Duodenal mucosa (tissue), 2 donors: ENCODE data around the gene UBTF.

Experiments used
- H3K27ac ChIP-seq: one replicate; pipeline ENCODE4 v1.7.0; 2013; ENCODE audit warnings: low read depth, low read length
- H3K27me3 ChIP-seq, 2 donors: one replicate each; pipeline ENCODE4 v1.7.0; 2013; ENCODE audit warnings: low read length in 2 of 2, control low read depth in 1 of 2; ENCODE audit not compliant: insufficient read depth in 2 of 2, control insufficient read depth in 1 of 2
- H3K36me3 ChIP-seq, 2 donors: one replicate each; pipeline ENCODE4 v1.7.0; 2013; ENCODE audit warnings: low read length in 2 of 2, control low read depth in 1 of 2; ENCODE audit not compliant: insufficient read depth in 2 of 2, control insufficient read depth in 1 of 2
- H3K4me1 ChIP-seq, 2 donors: one replicate each; pipeline ENCODE4 v1.7.0; 2013; ENCODE audit warnings: low read length in 2 of 2, control low read depth in 1 of 2; ENCODE audit not compliant: insufficient read depth in 2 of 2, control insufficient read depth in 1 of 2
- H3K4me3 ChIP-seq, 2 donors: one replicate each; pipeline ENCODE4 v1.7.0; 2013; ENCODE audit warnings: low read length in 2 of 2, low read depth in 1 of 2
- H3K9ac ChIP-seq, 2 donors: one replicate each; pipeline ENCODE4 v1.7.0; 2013; ENCODE audit warnings: low read length in 2 of 2, low read depth in 1 of 2
- H3K9me3 ChIP-seq, 2 donors: one replicate each; pipeline ENCODE4 v1.7.0; 2013; ENCODE audit warnings: low read length in 2 of 2, control low read depth in 1 of 2; ENCODE audit not compliant: control insufficient read depth in 1 of 2

UBTF gene

GRCh38 chr17:44184212-44184810 is 35.2 kb downstream of the UBTF start:
- Histone ChIP-seq H3K27me3 (no peaks in the 10 kb centered on the region), H3K9ac (no peak overlapping the region), H3K4me1 (peaks cover 13 to 26% of the 10 kb centered on the region in 2 donors), H3K36me3 (peaks cover 8 to 18% of the 10 kb centered on the region in 2 donors), H3K4me3 (no peak overlapping the region), H3K27ac (no peak overlapping the region), H3K9me3 (no peaks in the 10 kb centered on the region)

GRCh38 chr17:44183024-44183423 is 36.5 kb downstream of the UBTF start:
- Histone ChIP-seq H3K4me1 (peaks cover 6 to 18% of the 10 kb centered on the region in 2 donors), H3K9ac (no peak overlapping the region), H3K9me3 (no peaks in the 10 kb centered on the region), H3K4me3 (no peak overlapping the region), H3K27ac (no peak overlapping the region), H3K36me3 (peaks cover 0 to 21% of the 10 kb centered on the region in 2 donors), H3K27me3 (no peaks in the 10 kb centered on the region)

DNA sequence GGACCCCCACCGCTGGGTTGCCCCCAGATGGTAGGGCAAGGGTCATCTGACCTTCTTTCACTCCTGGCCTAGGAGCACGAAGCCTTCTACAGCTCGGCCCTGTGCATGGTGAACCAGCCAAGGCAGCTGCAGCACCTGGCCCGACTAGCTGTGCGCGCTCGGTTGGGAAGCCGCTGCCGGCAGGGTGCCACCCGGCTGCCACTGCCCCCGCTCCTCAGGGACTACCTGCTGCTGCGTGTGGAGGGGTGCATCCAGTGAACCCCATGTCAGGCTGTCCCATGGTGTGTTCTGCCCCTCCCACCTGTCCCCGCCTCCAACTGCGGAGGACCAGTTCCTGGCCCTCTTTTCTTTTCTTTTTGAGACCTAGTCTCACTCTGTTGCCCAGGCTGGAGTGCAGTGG is 41.3 kb downstream of the UBTF start:
- H3K27ac ChIP-seq = no peak overlapping the region
- no peaks in the 10 kb centered on the region for H3K4me1 ChIP-seq
- H3K9me3 ChIP-seq = no peaks in the 10 kb centered on the region
- H3K36me3 ChIP-seq = peaks cover 6 to 31% of the 10 kb centered on the region in 2 donors
- H3K9ac ChIP-seq = no peak overlapping the region
- H3K4me3 ChIP-seq = no peak overlapping the region
- H3K27me3 ChIP-seq = no peaks in the 10 kb centered on the region

GRCh38 chr17:44177640-44178039 is 41.8 kb downstream of the UBTF start:
- Histone ChIP-seq H3K27me3 (no peaks in the 10 kb centered on the region), H3K9ac (no peak overlapping the region), H3K4me3 (no peak overlapping the region), H3K27ac (no peak overlapping the region), H3K36me3 (peaks cover 6 to 31% of the 10 kb centered on the region in 2 donors), H3K9me3 (no peaks in the 10 kb centered on the region), H3K4me1 (no peaks in the 10 kb centered on the region)

- Histone ChIP-seq H3K27ac (no peak overlapping the region), H3K4me3 (no peak overlapping the region), H3K9ac (no peak overlapping the region), H3K9me3 (no peaks in the 10 kb centered on the region), H3K27me3 (no peaks in the 10 kb centered on the region), H3K4me1 (no peaks in the 10 kb centered on the region), H3K36me3 (peaks cover 6 to 25% of the 10 kb centered on the region in 2 donors)
Measured at GRCh38 chr17:44176671-44177501, 42.6 kb downstream of the UBTF start.

GRCh38 chr17:44176257-44176656 is 43.2 kb downstream of the UBTF start:
- Histone ChIP-seq H3K4me1 (no peaks in the 10 kb centered on the region), H3K27ac (no peak overlapping the region), H3K4me3 (no peak overlapping the region), H3K27me3 (no peaks in the 10 kb centered on the region), H3K9ac (no peak overlapping the region), H3K9me3 (no peaks in the 10 kb centered on the region), H3K36me3 (peaks cover 6 to 20% of the 10 kb centered on the region in 2 donors)

DNA sequence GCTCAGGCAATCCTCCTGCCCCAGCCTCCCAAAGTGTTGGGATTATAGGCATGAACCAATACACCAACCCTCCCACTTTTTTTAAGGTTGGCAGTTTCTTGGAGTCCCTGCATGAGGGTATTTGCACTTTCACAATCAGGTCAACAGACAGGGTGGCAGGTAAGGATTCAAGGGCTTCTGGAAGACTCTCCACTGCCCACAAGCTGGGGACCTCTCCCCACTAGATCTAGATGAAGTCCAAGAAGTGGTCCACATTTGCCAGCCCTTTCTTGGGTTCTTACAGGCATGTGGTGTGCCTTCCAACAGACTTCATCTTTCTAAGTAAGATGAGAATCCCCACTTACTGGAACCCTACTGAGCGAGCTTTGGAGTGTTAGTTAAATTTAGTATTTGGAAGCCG is 45.0 kb downstream of the UBTF start:
- H3K27me3 ChIP-seq = no peaks in the 10 kb centered on the region
- no peak overlapping the region for H3K27ac ChIP-seq
- H3K36me3 ChIP-seq = peaks cover 6 to 20% of the 10 kb centered on the region in 2 donors
- H3K9me3 ChIP-seq = no peaks in the 10 kb centered on the region
- H3K4me3 ChIP-seq = no peak overlapping the region
- H3K9ac ChIP-seq = no peak overlapping the region
- no peaks in the 10 kb centered on the region for H3K4me1 ChIP-seq

DNA sequence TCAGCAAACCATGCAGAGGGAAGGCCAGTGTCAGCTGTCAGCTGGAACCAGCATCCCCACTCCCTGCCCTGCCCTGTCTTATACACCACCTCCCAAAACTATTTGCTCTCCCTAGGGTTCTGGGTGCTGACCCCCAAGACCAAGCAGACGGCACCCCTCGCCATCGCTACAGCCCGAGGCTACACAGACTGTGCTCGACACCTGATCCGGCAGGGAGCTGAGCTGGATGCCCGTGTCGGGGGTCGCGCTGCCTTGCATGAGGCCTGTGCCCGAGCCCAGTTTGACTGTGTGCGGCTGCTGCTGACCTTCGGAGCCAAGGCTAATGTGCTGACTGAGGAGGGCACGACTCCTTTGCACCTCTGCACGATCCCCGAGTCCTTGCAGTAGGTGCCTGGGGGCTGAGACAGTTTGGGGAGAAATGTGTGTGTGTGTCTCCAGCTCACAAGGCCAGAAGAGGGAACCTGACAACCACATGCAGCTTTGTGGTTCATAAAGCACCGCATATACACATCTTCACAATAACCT is 47.5 kb downstream of the UBTF start:
- Histone ChIP-seq H3K9me3 (no peaks in the 10 kb centered on the region), H3K9ac (no peak overlapping the region), H3K4me3 (no peak overlapping the region), H3K36me3 (peaks cover 2 to 6% of the 10 kb centered on the region in 2 donors), H3K27me3 (no peaks in the 10 kb centered on the region), H3K27ac (no peak overlapping the region), H3K4me1 (peaks cover 0 to 3% of the 10 kb centered on the region in 2 donors)

GRCh38 chr17:44170499-44171201 is 48.8 kb downstream of the UBTF start, which contains the start of gene ASB16:
Gene ASB16, plus strand, starts transcription at chr17:44170704. Its CDS starts 86 bp downstream, at chr17:44170790.
- H3K4me3 ChIP-seq = no peak within 1 kb of the TSS
- H3K27me3 ChIP-seq = no peaks in the 10 kb centered on the region
- no peak within 1 kb of the TSS for H3K9ac ChIP-seq

DNA sequence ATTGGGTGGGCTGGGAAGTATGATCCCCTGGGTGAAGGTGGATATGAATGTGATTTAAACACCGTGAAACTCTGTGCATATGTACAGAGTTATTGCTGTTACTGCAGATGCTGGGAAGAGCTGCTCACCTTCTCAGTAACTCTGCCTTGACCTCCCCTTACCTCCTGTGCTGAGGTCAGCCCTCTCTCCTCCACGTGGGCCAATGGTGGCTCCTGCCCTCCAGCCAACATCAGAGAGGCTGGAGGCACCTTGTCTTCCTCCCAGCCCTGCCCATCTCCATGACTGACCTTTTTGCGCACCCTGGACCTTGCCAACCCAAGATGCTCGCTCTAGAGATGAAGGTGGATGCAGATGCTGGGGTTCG is 49.4 kb downstream of the UBTF start:
- no peak overlapping the region for H3K9ac ChIP-seq
- H3K4me3 ChIP-seq = no peak overlapping the region
- peak overlapping the region; percentile 51 for H3K27ac ChIP-seq

More at GRCh38 chr17:44170499-44171201, 48.8 kb downstream of the UBTF start, which contains the start of gene ASB16:
- Histone ChIP-seq H3K36me3 (peaks cover 0 to 4% of the 10 kb centered on the region in 2 donors), H3K4me1 (peaks cover 0 to 3% of the 10 kb centered on the region in 2 donors), H3K27ac (peak within 1 kb of the TSS; percentile 51), H3K9me3 (no peaks in the 10 kb centered on the region)

More for the DNA sequence above, 49.4 kb downstream of the UBTF start:
- Histone ChIP-seq H3K36me3 (peaks cover 0 to 4% of the 10 kb centered on the region in 2 donors), H3K9me3 (no peaks in the 10 kb centered on the region), H3K4me1 (peaks cover 0 to 3% of the 10 kb centered on the region in 2 donors), H3K27me3 (no peaks in the 10 kb centered on the region)
